ENCODE measurements around the gene DLG5. TPM values are rescaled to one million over a fixed set of nuclear protein-coding genes. Genes with fewer than 3 reads are reported as not detected.

Gene DLG5
- polyA plus RNA-seq, 4 donors: 38.2 to 42.0 (median 40.2) TPM

- DNase-seq (ENCODE audit: low read depth in 4 of 4, low spot score in 3 of 4): no peak
These were observed 75.8 kb downstream of the DLG5 start for GRCh38 chr10:77850620-77851231.

- DNase-seq (ENCODE audit: low read depth in 4 of 4, low spot score in 3 of 4): no peak
These were observed 77.4 kb downstream of the DLG5 start for GRCh38 chr10:77849039-77849664.

GRCh38 chr10:77846718-77847311 lies 79.7 kb downstream of the DLG5 start:
- DNase-seq (ENCODE audit: low read depth in 4 of 4, low spot score in 3 of 4): peak in 3 of 4 donors; percentile 44 to 69 (median 61)

GRCh38 chr10:77845451-77845850 lies 81.1 kb downstream of the DLG5 start:
- no peak for DNase-seq (ENCODE audit: low read depth in 4 of 4, low spot score in 3 of 4)

- DNase-seq (ENCODE audit: low read depth in 4 of 4, low spot score in 3 of 4): no peak
These were observed 81.7 kb downstream of the DLG5 start for GRCh38 chr10:77844713-77845445.

GRCh38 chr10:77844177-77844576 lies 82.4 kb downstream of the DLG5 start:
- no peak for DNase-seq (ENCODE audit: low read depth in 4 of 4, low spot score in 3 of 4)

- DNase-seq (ENCODE audit: low read depth in 4 of 4, low spot score in 3 of 4): no peak
These were observed 83.3 kb downstream of the DLG5 start for GRCh38 chr10:77843264-77843663.

- no peak for DNase-seq (ENCODE audit: low read depth in 4 of 4, low spot score in 3 of 4)
These were observed 83.8 kb downstream of the DLG5 start for GRCh38 chr10:77842652-77843212.

- no peak for DNase-seq (ENCODE audit: low read depth in 4 of 4, low spot score in 3 of 4)
These were observed 84.7 kb downstream of the DLG5 start for GRCh38 chr10:77841711-77842375.

- no peak for DNase-seq (ENCODE audit: low read depth in 4 of 4, low spot score in 3 of 4)
These were observed 85.9 kb downstream of the DLG5 start for GRCh38 chr10:77840636-77841035.

- DNase-seq (ENCODE audit: low read depth in 4 of 4, low spot score in 3 of 4): no peak
These were observed 88.5 kb downstream of the DLG5 start for GRCh38 chr10:77837925-77838595.

GRCh38 chr10:77837248-77837924 lies 89.2 kb downstream of the DLG5 start:
- DNase-seq (ENCODE audit: low read depth in 4 of 4, low spot score in 3 of 4): no peak

GRCh38 chr10:77836299-77836820 lies 90.2 kb downstream of the DLG5 start:
- DNase-seq (ENCODE audit: low read depth in 4 of 4, low spot score in 3 of 4): no peak

GRCh38 chr10:77835669-77836086 lies 90.9 kb downstream of the DLG5 start:
- DNase-seq (ENCODE audit: low read depth in 4 of 4, low spot score in 3 of 4): no peak

GRCh38 chr10:77834943-77835668 lies 91.4 kb downstream of the DLG5 start:
- no peak for DNase-seq (ENCODE audit: low read depth in 4 of 4, low spot score in 3 of 4)

- DNase-seq (ENCODE audit: low read depth in 4 of 4, low spot score in 3 of 4): no peak
These were observed 92.0 kb downstream of the DLG5 start for GRCh38 chr10:77834540-77834939.

GRCh38 chr10:77833792-77834191 lies 92.8 kb downstream of the DLG5 start:
- no peak for DNase-seq (ENCODE audit: low read depth in 4 of 4, low spot score in 3 of 4)

- no peak for DNase-seq (ENCODE audit: low read depth in 4 of 4, low spot score in 3 of 4)
These were observed 93.3 kb downstream of the DLG5 start for GRCh38 chr10:77833225-77833624.

GRCh38 chr10:77832238-77832637 lies 94.3 kb downstream of the DLG5 start:
- DNase-seq (ENCODE audit: low read depth in 4 of 4, low spot score in 3 of 4): no peak

Measured in right renal pelvis (tissue), 4 donors.